Fibroblast of lung (primary cell): Measurements from ENCODE around the gene CHD3.

Experiments
- CTCF ChIP-seq, 2 donors: IDR thresholded peaks in 1 of 2; conservative IDR thresholded peaks in 1 of 2; 1 replicate in 1 of 2; 2 replicates in 1 of 2; pipeline ENCODE4 v1.5.1; 2011 to 2012; ENCODE audit warnings: low read length in 2 of 2, control low read depth in 1 of 2, inconsistent platforms in 1 of 2, low read depth in 1 of 2, mild to moderate bottlenecking in 1 of 2
- EZH2 ChIP-seq: IDR thresholded peaks from 2 replicates; pipeline ENCODE4 v1.5.1; 2012; ENCODE audit warnings: low read length, control low read depth, mild to moderate bottlenecking; ENCODE audit errors: missing control alignments

GRCh38 chr17:7945651-7946050 lies 57.1 kb downstream of the CHD3 start:
- TF ChIP-seq CTCF (conservative IDR thresholded peaks at IDR 0.05 in 1 of 2, IDR thresholded peaks at IDR 0.05 in 1 of 2; ENCODE audit: low read depth in 1 of 2, low read length in 2 of 2) (no peak), EZH2 (no peak)
